K562 (cell line): ENCODE results near the gene DGCR8. TPM values are rescaled to one million over a fixed set of nuclear protein-coding genes. Genes with fewer than 3 reads are reported as not detected.
A peak's percentile ranks its signal among the peaks of the same experiment; 100 is the strongest.

Source experiments
- BACH1 ChIP-seq: fragments of 200-800 bp; sonication (Bioruptor generic); IDR thresholded peaks from 2 replicates; pipeline ENCODE4 v1.6.1; 2016; ENCODE audit warnings: missing genetic modification characterization, missing compliant biosample characterization
- DIDO1 ChIP-seq: fragments of 450-650 bp; IDR thresholded peaks from 2 replicates; pipeline ENCODE4 v1.6.1; 2016; ENCODE audit warnings: low read depth, missing biosample characterization, missing genetic modification characterization
- DNMT1 ChIP-seq: fragments of 450-650 bp; IDR thresholded peaks from 2 replicates; pipeline ENCODE4 v1.6.1; 2016; ENCODE audit warnings: antibody characterized with exemption, mild to moderate bottlenecking
- JUND ChIP-seq, 2 experiments: IDR thresholded peaks; 2 replicates in 1 of 2; 3 replicates in 1 of 2; pipeline ENCODE4 v1.6.1; 2011; ENCODE audit warnings: borderline replicate concordance in 2 of 2, low read depth in 2 of 2, low read length in 2 of 2, improper control_type of control experiment in 1 of 2, missing biosample characterization in 1 of 2, missing genetic modification characterization in 1 of 2, missing genetic modification reagents in 1 of 2
- PCBP1 ChIP-seq: fragments of 200-400 bp; formaldehyde crosslinking; IDR thresholded peaks from 2 replicates; pipeline ENCODE4 v1.6.1; 2018; ENCODE audit warnings: mild to moderate bottlenecking, low read depth, low read length; ENCODE audit not compliant: poor library complexity, severe bottlenecking
- RBM22 ChIP-seq: fragments of 200-400 bp; formaldehyde crosslinking; IDR thresholded peaks from 2 replicates; pipeline ENCODE4 v1.6.1; 2018; ENCODE audit warnings: low read length, low read depth; ENCODE audit not compliant: poor library complexity, severe bottlenecking
- RUNX1 ChIP-seq: sonication (generic); IDR thresholded peaks from 2 replicates; pipeline ENCODE4 v1.6.1; 2016; ENCODE audit warnings: antibody characterized with exemption, low read depth
- SLC30A9 ChIP-seq: fragments of 250-450 bp; sonication (Bioruptor Pico); IDR thresholded peaks from 2 replicates; pipeline ENCODE4 v1.8.0; 2022; ENCODE audit warnings: mild to moderate bottlenecking, moderate library complexity
- SMARCB1 ChIP-seq: IDR thresholded peaks from 2 replicates; pipeline ENCODE4 v1.6.1; 2011; ENCODE audit warnings: improper control_type of control experiment, low read depth; ENCODE audit not compliant: insufficient read length
- SOX6 ChIP-seq: fragments of 450-650 bp; IDR thresholded peaks from 2 replicates; pipeline ENCODE4 v1.6.1; 2014; ENCODE audit warnings: mild to moderate bottlenecking
- TAF15 ChIP-seq: fragments of 200-400 bp; formaldehyde crosslinking; IDR thresholded peaks from 2 replicates; pipeline ENCODE4 v1.6.1; 2017; ENCODE audit warnings: mild to moderate bottlenecking, low read depth, low read length, moderate library complexity
- TEAD4 ChIP-seq, 2 experiments: sonication (generic) in 1 of 2; formaldehyde crosslinking in 1 of 2; IDR thresholded peaks; 2 replicates each; pipeline versions ENCODE4 v1.6.1 to v1.8.0; 2012 to 2022; ENCODE audit warnings: borderline replicate concordance in 1 of 2, inconsistent platforms in 1 of 2, low read length in 1 of 2, mild to moderate bottlenecking in 1 of 2, missing genetic modification reagents in 1 of 2
- ZBTB1 ChIP-seq: sonication (generic); formaldehyde crosslinking; IDR thresholded peaks from 2 replicates; pipeline ENCODE4 v1.8.1; 2023; ENCODE audit warnings: missing genetic modification reagents, low read depth, mild to moderate bottlenecking, borderline replicate concordance
- ZNF134 ChIP-seq: fragments of 250-450 bp; sonication (Bioruptor Pico); conservative IDR thresholded peaks from 2 replicates; pipeline ENCODE4 v1.4.0; 2020
- polyA plus RNA-seq, 8 experiments: library from polyadenylated mRNA; depleted of rRNA in 4 of 8; stranded (reverse) in 5 of 8; unstranded in 3 of 8; fragments of >200 nt; fragmentation: Nextera tagmentation in 2 of 8; fragmentation: Illumina TruSeq in 1 of 8; extraction: Ambion mirVana in 2 of 8; extraction: Trizol in 1 of 8; gene quantifications; 2 replicates each; pipeline versions ENCODE4 v1.2.1 to v1.2.3, GENCODE V29; 2011 to 2014; ENCODE audit warnings: inconsistent platforms in 1 of 8, missing spikeins in 1 of 8
- total RNA-seq, 7 experiments: library from RNA; depleted of rRNA in 6 of 7; stranded (reverse); fragments of >200 nt in 6 of 7; fragmentation: Illumina TruSeq in 2 of 7; extraction: Trizol in 2 of 7; gene quantifications; 2 replicates each; pipeline versions ENCODE4 v1.2.1 to v1.2.3, GENCODE V29; 2011 to 2021; ENCODE audit warnings: low replicate concordance in 1 of 7
- TF ChIP-seq, protein P1 (sequence below): sonication (generic); formaldehyde crosslinking; IDR thresholded peaks from 2 replicates; pipeline ENCODE4 v1.8.1; 2023; ENCODE audit warnings: mild to moderate bottlenecking, missing genetic modification reagents, moderate library complexity
- TF ChIP-seq, protein P2 (sequence below): IDR thresholded peaks from 3 replicates; pipeline ENCODE4 v1.6.1; 2011; ENCODE audit warnings: borderline replicate concordance, mild to moderate bottlenecking, moderate library complexity; ENCODE audit not compliant: insufficient read length; ENCODE audit errors: extremely low read depth
- TF ChIP-seq, protein P3 (sequence below): sonication (generic); formaldehyde crosslinking; IDR thresholded peaks from 2 replicates; pipeline ENCODE4 v1.8.0; 2022; ENCODE audit warnings: missing genetic modification reagents, mild to moderate bottlenecking, borderline replicate concordance

Gene DGCR8
- total and polyA plus RNA-seq, 9 of the 15 experiments (the other 6 are each of a cell fraction or from before 2014, with no cell fraction given): 5.9 to 144 (median 80.1) TPM

DNA sequence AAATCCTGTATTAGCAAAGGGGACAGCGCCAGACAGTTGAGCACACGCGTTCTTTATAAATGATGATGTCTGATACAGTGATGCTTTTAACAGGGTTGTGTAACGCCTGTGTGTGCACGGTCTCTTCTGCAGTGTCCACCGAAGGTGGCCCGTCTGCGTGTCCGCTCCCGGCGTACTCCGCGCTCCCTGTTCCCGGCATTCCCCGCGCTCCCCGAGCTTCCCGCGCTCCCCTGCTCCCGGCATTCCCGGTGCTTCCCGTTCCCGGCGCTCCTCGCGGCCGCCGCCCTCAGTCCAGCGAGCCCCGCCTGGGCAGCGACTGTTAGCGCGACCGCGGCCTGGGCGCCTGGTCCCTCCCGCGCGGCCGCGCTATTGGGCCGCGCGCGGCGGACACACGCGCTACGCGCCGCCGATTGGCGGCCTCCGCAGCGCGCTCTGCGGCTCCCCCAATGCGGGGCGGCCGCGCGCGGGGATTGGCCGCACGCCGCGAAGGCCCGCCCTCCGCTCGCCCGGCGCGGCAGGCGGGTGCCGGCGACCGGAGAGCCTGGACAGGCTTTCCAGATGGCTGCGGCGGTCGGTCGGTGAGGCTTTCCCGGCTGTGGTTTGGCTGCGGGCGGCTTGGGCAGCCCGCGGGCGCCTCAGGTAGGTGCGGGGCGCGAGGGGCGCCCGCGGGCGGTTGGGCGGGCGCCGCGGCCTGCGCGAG lies at the start of gene DGCR8 (continued):
- no peak for TF ChIP-seq RUNX1
- peak; percentile 75 for TF ChIP-seq ZNF134 (CRISPR knock-in tag)
- TF ChIP-seq ZBTB1 (CRISPR knock-in tag): no peak
- TF ChIP-seq, protein P1, sequence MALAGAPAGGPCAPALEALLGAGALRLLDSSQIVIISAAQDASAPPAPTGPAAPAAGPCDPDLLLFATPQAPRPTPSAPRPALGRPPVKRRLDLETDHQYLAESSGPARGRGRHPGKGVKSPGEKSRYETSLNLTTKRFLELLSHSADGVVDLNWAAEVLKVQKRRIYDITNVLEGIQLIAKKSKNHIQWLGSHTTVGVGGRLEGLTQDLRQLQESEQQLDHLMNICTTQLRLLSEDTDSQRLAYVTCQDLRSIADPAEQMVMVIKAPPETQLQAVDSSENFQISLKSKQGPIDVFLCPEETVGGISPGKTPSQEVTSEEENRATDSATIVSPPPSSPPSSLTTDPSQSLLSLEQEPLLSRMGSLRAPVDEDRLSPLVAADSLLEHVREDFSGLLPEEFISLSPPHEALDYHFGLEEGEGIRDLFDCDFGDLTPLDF (CRISPR knock-in tag): peak; percentile 99
- no peak for TF ChIP-seq TAF15
- peak; percentile 81 for TF ChIP-seq JUND (IDR thresholded peaks at IDR 0.05; ENCODE audit: borderline replicate concordance, low read depth, low read length)
- TF ChIP-seq JUND (tag; IDR thresholded peaks at IDR 0.05; ENCODE audit: borderline replicate concordance, low read depth, low read length): no peak
- no peak for TF ChIP-seq BACH1 (tag)
- TF ChIP-seq, protein P2, sequence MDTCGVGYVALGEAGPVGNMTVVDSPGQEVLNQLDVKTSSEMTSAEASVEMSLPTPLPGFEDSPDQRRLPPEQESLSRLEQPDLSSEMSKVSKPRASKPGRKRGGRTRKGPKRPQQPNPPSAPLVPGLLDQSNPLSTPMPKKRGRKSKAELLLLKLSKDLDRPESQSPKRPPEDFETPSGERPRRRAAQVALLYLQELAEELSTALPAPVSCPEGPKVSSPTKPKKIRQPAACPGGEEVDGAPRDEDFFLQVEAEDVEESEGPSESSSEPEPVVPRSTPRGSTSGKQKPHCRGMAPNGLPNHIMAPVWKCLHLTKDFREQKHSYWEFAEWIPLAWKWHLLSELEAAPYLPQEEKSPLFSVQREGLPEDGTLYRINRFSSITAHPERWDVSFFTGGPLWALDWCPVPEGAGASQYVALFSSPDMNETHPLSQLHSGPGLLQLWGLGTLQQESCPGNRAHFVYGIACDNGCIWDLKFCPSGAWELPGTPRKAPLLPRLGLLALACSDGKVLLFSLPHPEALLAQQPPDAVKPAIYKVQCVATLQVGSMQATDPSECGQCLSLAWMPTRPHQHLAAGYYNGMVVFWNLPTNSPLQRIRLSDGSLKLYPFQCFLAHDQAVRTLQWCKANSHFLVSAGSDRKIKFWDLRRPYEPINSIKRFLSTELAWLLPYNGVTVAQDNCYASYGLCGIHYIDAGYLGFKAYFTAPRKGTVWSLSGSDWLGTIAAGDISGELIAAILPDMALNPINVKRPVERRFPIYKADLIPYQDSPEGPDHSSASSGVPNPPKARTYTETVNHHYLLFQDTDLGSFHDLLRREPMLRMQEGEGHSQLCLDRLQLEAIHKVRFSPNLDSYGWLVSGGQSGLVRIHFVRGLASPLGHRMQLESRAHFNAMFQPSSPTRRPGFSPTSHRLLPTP: no peak
- TF ChIP-seq SMARCB1: no peak
- no peak for TF ChIP-seq DIDO1 (tag)
- no peak for TF ChIP-seq DNMT1
- TF ChIP-seq PCBP1: no peak
- no peak for TF ChIP-seq SOX6
- TF ChIP-seq TEAD4 (IDR thresholded peaks at IDR 0.05; ENCODE audit: low read length): no peak
- TF ChIP-seq TEAD4 (CRISPR knock-in tag; IDR thresholded peaks at IDR 0.05; ENCODE audit: borderline replicate concordance): no peak
- TF ChIP-seq, protein P3, sequence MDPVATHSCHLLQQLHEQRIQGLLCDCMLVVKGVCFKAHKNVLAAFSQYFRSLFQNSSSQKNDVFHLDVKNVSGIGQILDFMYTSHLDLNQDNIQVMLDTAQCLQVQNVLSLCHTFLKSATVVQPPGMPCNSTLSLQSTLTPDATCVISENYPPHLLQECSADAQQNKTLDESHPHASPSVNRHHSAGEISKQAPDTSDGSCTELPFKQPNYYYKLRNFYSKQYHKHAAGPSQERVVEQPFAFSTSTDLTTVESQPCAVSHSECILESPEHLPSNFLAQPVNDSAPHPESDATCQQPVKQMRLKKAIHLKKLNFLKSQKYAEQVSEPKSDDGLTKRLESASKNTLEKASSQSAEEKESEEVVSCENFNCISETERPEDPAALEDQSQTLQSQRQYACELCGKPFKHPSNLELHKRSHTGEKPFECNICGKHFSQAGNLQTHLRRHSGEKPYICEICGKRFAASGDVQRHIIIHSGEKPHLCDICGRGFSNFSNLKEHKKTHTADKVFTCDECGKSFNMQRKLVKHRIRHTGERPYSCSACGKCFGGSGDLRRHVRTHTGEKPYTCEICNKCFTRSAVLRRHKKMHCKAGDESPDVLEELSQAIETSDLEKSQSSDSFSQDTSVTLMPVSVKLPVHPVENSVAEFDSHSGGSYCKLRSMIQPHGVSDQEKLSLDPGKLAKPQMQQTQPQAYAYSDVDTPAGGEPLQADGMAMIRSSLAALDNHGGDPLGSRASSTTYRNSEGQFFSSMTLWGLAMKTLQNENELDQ: no peak
- peak; percentile 53; the same call in 1 of the 2 replicates for TF ChIP-seq SLC30A9 (CRISPR knock-in tag)
- no peak for TF ChIP-seq RBM22
